IPS-NIHi11 (cell line): ENCODE measurements around the gene HCN3.
"Not testable (repeated sequence)": the region's sequence is repeated elsewhere in the genome, so short reads cannot be mapped to it uniquely, and the experiment has no call there.

Experiments
- DNase-seq: peaks from one replicate; pipeline ENCODE4 v3.0.0; 2012; ENCODE audit warnings: mixed read lengths, low spot score

Gene HCN3

GRCh38 chr1:155309423-155310021 is 32.3 kb downstream of the HCN3 start:
- no peak for DNase-seq

GRCh38 chr1:155313261-155313660 is 36.0 kb downstream of the HCN3 start:
- DNase-seq: no peak

GRCh38 chr1:155316922-155317321 is 39.7 kb downstream of the HCN3 start:
- DNase-seq: no peak

- DNase-seq: no peak
Measured at GRCh38 chr1:155318082-155318481, 40.8 kb downstream of the HCN3 start.

GRCh38 chr1:155319536-155319935 is 42.3 kb downstream of the HCN3 start:
- DNase-seq: no peak

GRCh38 chr1:155320252-155320651 is 43.0 kb downstream of the HCN3 start:
- no peak for DNase-seq

- DNase-seq: peak; percentile 85
Measured at GRCh38 chr1:155320661-155321617, 43.7 kb downstream of the HCN3 start, which contains the start of gene RUSC1. Gene RUSC1, plus strand, starts transcription at chr1:155320894. Its CDS starts 880 bp downstream, at chr1:155321774.

GRCh38 chr1:155321639-155322503 is 44.6 kb downstream of the HCN3 start:
- DNase-seq: no peak

GRCh38 chr1:155322571-155322952 is 45.3 kb downstream of the HCN3 start:
- no peak for DNase-seq

- peak; percentile 91 for DNase-seq
Measured at GRCh38 chr1:155322953-155323728, 45.9 kb downstream of the HCN3 start.

GRCh38 chr1:155323729-155324036 is 46.4 kb downstream of the HCN3 start:
- peak; percentile 91 for DNase-seq

GRCh38 chr1:155324037-155324716 is 46.9 kb downstream of the HCN3 start:
- peak; percentile 96 for DNase-seq

- DNase-seq: peak; percentile 91
Measured at GRCh38 chr1:155324717-155325602, 47.7 kb downstream of the HCN3 start.

GRCh38 chr1:155325603-155325893 is 48.3 kb downstream of the HCN3 start:
- DNase-seq: no peak

- DNase-seq: no peak
Measured at GRCh38 chr1:155326020-155326526, 48.8 kb downstream of the HCN3 start.

- no peak for DNase-seq
Measured at GRCh38 chr1:155326631-155327037, 49.4 kb downstream of the HCN3 start.

GRCh38 chr1:155327981-155328380 is 50.7 kb downstream of the HCN3 start:
- DNase-seq: no peak

GRCh38 chr1:155328856-155329255 is 51.6 kb downstream of the HCN3 start:
- not testable (repeated sequence) for DNase-seq

GRCh38 chr1:155329980-155330598 is 52.8 kb downstream of the HCN3 start:
- no peak for DNase-seq

- DNase-seq: no peak
Measured at GRCh38 chr1:155334962-155335361, 57.7 kb downstream of the HCN3 start.
